GM21447 (cell line): ENCODE measurements around the gene CIT.

Experiments
- ATAC-seq: cut with Tn5 transposase; IDR thresholded peaks from one replicate; pipeline ENCODE4 v1.9.1; 2021; ENCODE audit not compliant: unreplicated experiment

The CIT gene

DNA sequence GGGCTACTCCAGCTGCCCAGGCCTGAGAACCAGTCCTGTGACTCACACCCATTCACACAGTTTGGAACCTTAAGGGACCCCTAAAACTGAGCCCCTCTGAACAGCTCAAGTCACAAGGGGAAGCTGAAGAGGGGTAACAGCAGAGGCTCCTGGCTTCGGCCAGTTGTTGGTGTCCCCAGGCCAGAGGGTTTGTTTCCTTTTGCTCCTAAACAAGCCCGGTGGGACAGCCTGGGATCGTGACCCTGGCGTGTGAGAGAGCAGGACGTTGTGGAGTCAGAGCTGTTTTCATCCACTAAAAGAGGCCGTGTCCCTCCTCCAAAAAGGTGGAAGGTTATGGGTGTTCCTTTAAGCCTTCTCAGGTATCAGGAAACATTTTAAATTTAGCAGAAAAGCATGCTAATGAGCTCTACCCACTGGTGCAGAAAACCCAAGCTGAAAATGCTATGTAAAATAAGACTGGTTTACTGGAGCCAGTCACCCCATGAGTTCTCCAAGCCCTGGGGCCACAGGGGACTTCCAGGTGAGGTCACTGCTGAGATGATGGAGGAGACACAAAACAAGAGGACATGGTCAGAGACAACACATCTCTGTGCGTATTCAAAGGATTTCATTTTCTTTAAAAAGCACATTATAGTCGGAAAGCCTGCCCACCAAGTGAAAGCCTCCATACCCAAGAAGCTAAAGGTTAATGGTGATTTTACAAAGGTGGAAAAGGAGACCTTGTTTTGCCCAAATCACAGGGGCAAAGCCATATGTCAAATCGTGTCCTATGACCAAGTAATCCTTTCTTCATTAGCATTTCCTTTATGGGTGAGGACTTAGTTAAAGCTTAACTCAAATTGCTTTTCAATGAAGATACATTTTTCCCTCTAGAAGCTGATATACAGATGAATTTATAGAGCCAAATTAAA, 195.1 kb downstream of the CIT start:
- peak; percentile 57 for ATAC-seq

DNA sequence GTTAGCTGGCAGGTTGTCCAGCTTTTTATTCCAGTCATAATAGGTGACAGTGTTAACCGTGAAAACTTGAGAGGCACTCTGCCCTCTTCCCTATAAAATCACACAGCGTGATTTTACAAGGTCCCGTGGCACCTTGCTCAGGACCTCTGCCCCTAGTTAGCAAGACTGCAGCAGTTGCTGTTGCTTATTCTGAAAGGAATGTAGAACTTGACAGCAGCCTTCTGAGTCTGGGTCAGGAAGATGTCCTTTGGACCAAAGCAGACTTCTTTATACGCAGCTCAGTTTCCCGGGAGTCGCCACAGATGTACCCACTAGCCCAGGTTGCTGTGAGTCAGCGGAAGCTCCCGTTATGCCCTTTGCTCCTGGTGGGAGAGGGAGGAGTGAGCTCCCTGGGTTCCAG, 196.0 kb downstream of the CIT start:
- ATAC-seq = no peak

GRCh38 chr12:119679490-119679889, 197.6 kb downstream of the CIT start:
- ATAC-seq = no peak

DNA sequence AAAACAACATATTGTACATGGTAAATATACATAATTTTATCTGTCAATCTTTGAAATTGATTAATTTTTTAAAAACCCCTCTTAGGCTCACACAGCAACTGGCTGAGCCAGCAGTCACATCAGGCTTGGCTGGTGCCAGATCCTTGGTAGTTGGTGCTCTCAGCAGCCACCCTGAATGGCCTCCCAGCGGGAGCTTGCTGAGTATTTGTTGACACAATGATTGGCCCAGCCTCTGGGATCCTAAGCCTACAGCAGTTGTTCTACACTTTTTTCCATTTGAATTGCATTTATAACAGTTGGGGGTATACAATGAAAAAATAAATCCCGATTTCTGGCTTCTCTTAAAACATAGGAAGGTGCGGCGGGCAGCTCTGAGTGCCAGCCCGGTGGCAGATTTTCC, 198.0 kb downstream of the CIT start:
- no peak for ATAC-seq

DNA sequence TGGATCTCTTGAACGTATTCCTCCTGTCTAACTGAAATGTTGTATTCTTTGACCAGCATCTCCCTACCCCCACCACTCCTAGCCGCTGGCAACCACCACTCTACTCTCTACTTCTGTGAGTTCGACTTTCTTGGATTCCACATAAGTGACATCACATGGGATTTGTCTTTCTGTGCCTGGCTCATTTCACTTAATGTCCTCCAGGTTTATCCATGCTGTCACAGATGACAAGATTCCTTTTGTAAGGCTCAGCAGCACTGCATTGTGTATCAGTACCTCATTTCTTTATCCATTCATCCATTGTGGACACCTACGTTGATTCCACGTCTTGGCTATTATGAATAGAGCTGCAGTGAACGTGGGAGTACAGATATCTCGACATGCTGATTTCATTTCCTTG, 198.7 kb downstream of the CIT start:
- no peak for ATAC-seq

GRCh38 chr12:119676573-119676972, 200.5 kb downstream of the CIT start:
- ATAC-seq = no peak

GRCh38 chr12:119676022-119676421, 201.1 kb downstream of the CIT start:
- no peak for ATAC-seq

DNA sequence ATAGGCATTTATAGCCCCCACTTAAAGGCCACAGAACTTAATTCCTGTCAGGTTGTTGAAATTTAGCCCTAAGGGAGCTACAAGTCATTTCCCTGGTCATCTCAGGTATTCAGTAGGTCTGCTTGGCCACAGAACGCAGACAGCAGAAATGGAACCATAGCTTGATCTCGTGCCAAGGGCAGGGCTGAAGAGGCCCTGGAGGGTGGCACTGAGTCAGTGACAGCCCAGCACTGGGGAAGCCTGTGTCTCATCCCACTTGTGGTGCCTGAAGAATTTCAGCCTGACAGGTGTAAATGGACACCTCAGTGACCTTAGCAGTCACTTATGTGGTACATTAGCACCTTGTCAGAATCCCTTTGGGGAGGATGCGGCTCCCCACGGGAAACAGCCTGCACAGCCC, 202.6 kb downstream of the CIT start:
- ATAC-seq = no peak

DNA sequence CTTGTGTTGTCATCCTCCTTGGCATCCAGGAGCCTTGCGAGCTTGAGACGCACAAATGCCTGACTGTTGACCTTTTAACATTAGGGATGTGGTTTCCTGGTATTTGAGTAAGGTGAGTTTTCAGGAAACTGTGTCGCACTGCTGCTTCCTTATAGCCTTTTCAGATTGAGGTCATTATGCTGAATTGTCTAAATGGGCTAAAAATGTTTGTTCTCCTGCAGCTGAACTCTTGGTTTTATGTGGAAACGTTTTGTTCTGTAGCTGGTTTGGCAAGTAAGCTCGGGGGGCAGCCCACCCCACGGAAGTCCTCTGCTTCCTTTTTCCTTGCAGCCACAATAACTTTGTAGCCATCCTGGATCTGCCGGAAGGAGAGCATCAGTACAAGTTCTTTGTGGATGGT, 203.5 kb downstream of the CIT start:
- ATAC-seq = no peak

GRCh38 chr12:119672194-119672593, 204.9 kb downstream of the CIT start:
- ATAC-seq = no peak

GRCh38 chr12:119671070-119671469, 206.1 kb downstream of the CIT start:
- ATAC-seq = no peak

DNA sequence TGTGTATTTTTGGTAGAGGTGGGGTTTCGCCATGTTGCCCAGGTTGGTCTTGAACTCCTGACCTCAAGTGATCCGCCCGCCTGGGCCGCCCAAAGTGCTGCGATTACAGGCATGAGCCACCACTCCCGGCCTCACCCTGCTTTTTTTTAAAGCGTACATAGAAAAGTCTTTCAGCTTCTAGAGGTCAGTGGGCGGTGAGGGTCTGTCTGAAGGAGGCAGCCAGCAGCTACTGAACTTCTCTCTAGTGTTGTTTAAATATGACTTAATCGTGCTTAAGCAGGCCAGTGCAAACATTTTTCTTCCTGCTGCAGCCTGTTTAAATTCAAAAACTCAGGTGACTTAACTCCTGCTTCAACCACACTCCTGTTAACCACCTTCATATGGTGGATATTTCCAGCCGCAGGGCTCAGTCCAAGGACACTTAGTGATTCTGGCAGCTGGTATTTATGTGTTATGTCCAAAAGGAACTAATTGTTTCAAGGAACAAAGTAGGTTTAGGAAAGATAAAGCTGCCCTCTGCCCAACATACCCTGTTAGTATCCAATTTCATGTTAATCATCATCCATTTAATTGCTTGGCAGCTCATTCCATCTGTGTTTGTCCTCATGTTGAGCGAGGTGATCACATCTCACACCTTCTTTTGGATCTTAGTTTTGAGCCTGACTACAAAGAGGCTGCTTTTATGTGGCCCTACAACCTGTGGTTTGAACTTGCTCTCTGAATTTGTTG, 207.2 kb downstream of the CIT start:
- no peak for ATAC-seq

- ATAC-seq = no peak
Observed at GRCh38 chr12:119668324-119668841, 208.7 kb downstream of the CIT start.

- ATAC-seq = peak; percentile 93
Observed at GRCh38 chr12:119667577-119668323, 209.4 kb downstream of the CIT start, which contains the start of gene PRKAB1. Gene PRKAB1 (plus strand): TSS chr12:119668133. CDS start chr12:119668245, 112 bp downstream.

- ATAC-seq = no peak
Observed at GRCh38 chr12:119666900-119667576, 210.1 kb downstream of the CIT start.

- no peak for ATAC-seq
Observed at GRCh38 chr12:119666226-119666795, 210.8 kb downstream of the CIT start.

DNA sequence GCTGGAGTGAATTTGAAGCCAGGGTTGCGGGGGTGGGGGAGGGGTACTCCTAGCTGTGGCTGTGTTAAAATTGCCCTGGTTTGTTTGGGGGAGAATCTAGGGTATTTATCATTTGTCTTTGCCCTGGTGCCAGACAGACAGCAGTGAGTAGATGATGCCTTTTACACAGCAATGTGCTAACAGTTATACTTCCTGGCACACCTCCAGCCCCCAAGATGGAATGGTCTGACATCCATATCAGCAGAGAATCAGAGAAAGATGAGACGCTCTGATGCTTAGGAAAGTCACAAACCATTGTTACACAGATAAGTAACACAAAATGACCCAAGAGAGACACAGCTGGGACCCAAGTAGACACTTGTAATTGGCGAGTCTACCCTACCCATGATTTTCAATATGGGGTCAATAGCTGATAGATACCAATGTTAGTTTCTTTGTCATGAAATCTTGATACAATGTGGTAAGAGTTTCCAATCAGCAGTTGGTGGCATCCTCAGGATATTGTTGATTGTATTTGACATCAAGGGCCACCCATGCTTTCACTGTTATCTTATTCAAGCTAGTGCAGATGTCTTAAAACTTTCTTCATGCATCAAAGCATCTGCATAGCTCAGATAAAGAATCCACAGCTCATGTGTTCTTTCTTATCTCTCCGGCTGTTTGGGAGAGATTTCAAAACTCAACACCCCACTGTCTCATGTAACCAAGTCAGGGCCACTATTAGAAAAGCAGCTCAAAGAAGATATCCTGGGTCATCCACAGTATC, 211.8 kb downstream of the CIT start:
- ATAC-seq = no peak

DNA sequence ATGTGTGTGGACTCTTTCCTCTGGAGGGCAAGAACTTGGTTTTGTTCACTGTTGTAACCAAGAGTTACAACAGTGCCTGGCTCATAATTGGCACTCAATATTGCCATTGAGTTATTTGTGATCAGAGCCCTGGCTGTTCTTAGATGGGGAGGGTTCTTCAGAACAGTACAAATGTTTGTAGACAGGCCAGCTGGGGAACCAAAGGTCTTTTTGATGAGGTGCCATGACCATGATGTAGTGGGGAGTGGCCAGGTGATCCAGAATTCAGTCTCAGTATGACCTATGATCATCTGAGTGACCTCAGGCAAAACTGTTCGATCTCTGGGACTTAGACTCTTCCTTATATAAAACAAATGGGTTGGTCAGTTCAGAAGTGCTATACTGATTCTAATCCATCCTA, 212.5 kb downstream of the CIT start:
- ATAC-seq = no peak

DNA sequence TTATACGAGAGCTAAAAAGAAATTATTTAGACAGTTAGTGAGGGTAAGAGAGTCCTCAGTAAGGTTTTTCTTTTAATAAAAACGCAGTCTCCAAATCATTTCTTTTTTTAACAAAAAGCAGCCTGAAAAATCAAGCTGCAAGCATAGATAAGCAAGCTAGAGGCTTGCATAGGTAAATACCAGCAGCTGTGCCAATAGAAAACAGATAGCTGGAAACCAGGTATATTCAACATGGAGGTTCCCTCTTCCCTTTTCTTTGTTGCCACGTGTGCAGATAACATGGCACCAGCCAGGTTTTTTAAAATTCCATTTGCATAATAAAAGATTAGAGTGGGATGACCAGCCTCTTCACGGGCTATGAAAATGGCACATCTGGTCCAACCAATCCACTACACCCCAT, 215.2 kb downstream of the CIT start:
- ATAC-seq = no peak

DNA sequence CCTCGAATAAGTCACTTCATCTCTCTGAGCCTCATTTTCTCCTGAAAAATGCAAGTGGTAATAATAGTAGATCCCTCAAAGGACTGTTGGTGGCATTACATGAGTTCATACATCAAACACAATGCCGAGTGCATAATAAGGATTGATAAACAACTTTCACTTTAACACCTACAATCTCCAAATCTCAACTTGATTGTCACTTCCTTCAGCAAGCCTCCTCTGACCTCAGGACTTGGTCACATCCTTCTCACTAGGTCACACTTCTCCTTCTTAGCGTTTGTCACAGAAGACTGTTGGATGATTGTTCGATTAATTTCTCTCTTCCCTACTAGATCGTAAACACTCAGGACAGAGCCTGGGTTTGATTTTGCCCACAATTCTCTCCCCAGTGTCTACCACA, 217.0 kb downstream of the CIT start:
- ATAC-seq = no peak
